Spleen (tissue), 11 donors: ENCODE results near the gene PHOSPHO2. TPM values are rescaled to one million over a fixed set of nuclear protein-coding genes. Genes with fewer than 3 reads are reported as not detected.
A peak's percentile ranks its signal among the peaks of the same experiment; 100 is the strongest.

Experiments
- DNase-seq: peaks from one replicate; pipeline ENCODE4 v3.0.0-alpha.2; 2020
- H3K27ac ChIP-seq, 8 donors: fragments of 200-600 bp; sonication (generic) in 7 of 8; 1 replicate in 4 of 8; 2 replicates in 4 of 8; pipeline versions ENCODE4 v1.5.0 to v1.8.0; 2016 to 2021; ENCODE audit warnings: inconsistent platforms in 4 of 8, mild to moderate bottlenecking in 4 of 8, moderate library complexity in 1 of 8
- H3K27me3 ChIP-seq, 7 donors: fragments of 200-600 bp; sonication (generic) in 6 of 7; replicated peaks in 1 of 7; 1 replicate in 4 of 7; 2 replicates in 3 of 7; pipeline versions ENCODE4 v1.5.0 to v1.8.0; 2016 to 2021; ENCODE audit warnings: inconsistent platforms in 3 of 7, mild to moderate bottlenecking in 1 of 7
- H3K36me3 ChIP-seq, 6 donors: fragments of 200-600 bp; sonication (generic) in 5 of 6; 1 replicate in 4 of 6; 2 replicates in 2 of 6; pipeline versions ENCODE4 v1.5.0 to v1.8.0; 2016 to 2021; ENCODE audit warnings: inconsistent platforms in 2 of 6
- H3K4me1 ChIP-seq, 6 donors: fragments of 200-600 bp; sonication (generic) in 5 of 6; 1 replicate in 3 of 6; 2 replicates in 3 of 6; pipeline versions ENCODE4 v1.5.0 to v1.8.0; 2016 to 2021; ENCODE audit warnings: inconsistent platforms in 3 of 6
- H3K4me3 ChIP-seq, 8 donors: fragments of 200-600 bp; sonication (generic) in 7 of 8; 1 replicate in 4 of 8; 2 replicates in 4 of 8; pipeline versions ENCODE4 v1.5.0 to v1.8.0; 2016 to 2021; ENCODE audit warnings: inconsistent platforms in 4 of 8, mild to moderate bottlenecking in 4 of 8, moderate library complexity in 2 of 8
- H3K9me3 ChIP-seq, 8 donors: fragments of 200-600 bp; sonication (generic) in 7 of 8; 1 replicate in 4 of 8; 2 replicates in 4 of 8; pipeline versions ENCODE4 v1.5.0 to v1.8.0; 2016 to 2021; ENCODE audit warnings: inconsistent platforms in 4 of 8
- CTCF ChIP-seq, 11 experiments: fragments of 200-600 bp in 7 of 11; fragments of 450-650 bp in 4 of 11; sonication (generic) in 4 of 11; IDR thresholded peaks in 8 of 11; conservative IDR thresholded peaks in 3 of 11; 1 replicate in 7 of 11; 2 replicates in 4 of 11; pipeline versions ENCODE4 v1.4.0 to v1.8.0; 2016 to 2021; ENCODE audit warnings: antibody characterized with exemption in 11 of 11, inconsistent platforms in 4 of 11, mild to moderate bottlenecking in 1 of 11
- POLR2A ChIP-seq, 3 donors: fragments of 450-650 bp; IDR thresholded peaks; one replicate each; pipeline ENCODE4 v1.5.1; 2017; ENCODE audit warnings: antibody characterized with exemption in 3 of 3, mild to moderate bottlenecking in 1 of 3
- POLR2AphosphoS5 ChIP-seq, 3 donors: sonication (generic); formaldehyde crosslinking; IDR thresholded peaks; one replicate each; pipeline ENCODE4 v1.5.1; 2017; ENCODE audit warnings: antibody characterized with exemption in 3 of 3
- WGBS, 5 donors: extraction: QIAGEN DNeasy Blood & Tissue Kit in 3 of 5; methylation state at CpG; one replicate each; pipeline versions ENCODE4 v1.1.5 to v1.1.7; 2013 to 2018; 5-methylcytosine and 5-hydroxymethylcytosine counted together
- intact Hi-C: fragments of 100-400 bp; cut with DNase I; formaldehyde crosslinking; loops from one replicate; pipeline ENCODE4 v1.15.0; 2023; ENCODE audit warnings: low total_unique reads
- polyA plus RNA-seq, 3 donors: library from polyadenylated mRNA; stranded (reverse); fragments of 200-250 nt; gene quantifications; one replicate each; pipeline ENCODE4 v1.2.1, GENCODE V29; 2013
- total RNA-seq, 7 donors: library from RNA; depleted of rRNA in 3 of 7; stranded (reverse); fragments of >200 nt in 3 of 7; fragmentation: NEBNext Ultra II Directional in 4 of 7; extraction: Animal tissue kit (Norgen Biotek cat#: 25700) in 4 of 7; gene quantifications; one replicate each; pipeline versions ENCODE4 v1.1.0 to v1.2.1, GENCODE V29; 2016 to 2021
- donor health status: healthy with polysubstance abuse.
- donor health status: DM: no; HTN: no; CAD: no; lungs with moderate emphysema.
- donor health status: DM: no; HTN: no; CAD: no.
- donor health status: Bipolar disorder and iron deficiency.
- donor health status: healthy.
- donor health status: DM: no; HTN: no; CAD: no.
- donor health status: DM: yes; HTN: yes; CAD: no.

PHOSPHO2 gene
- total and polyA plus RNA-seq, 10 donors, result 1.2 to 6.9 (median 4.0) TPM

- H3K36me3 ChIP-seq, result no peaks in the 10 kb centered on the region
- 93 to 100% (median 93%) methylated on average over 8 to 9 of the region's 9 CpGs for WGBS, 5 donors
- no peaks in the 10 kb centered on the region for H3K27me3 ChIP-seq
- intact Hi-C loops, result no loop called here
- peaks cover 0 to 15% (median 3%) of the 10 kb centered on the region in 6 donors for H3K4me1 ChIP-seq
- DNase-seq, result no peak
- TF ChIP-seq POLR2A (IDR thresholded peaks at IDR 0.05) (no peak), POLR2AphosphoS5 (IDR thresholded peaks at IDR 0.05) (no peak), CTCF (IDR thresholded peaks at IDR 0.05 in 8 of 11, conservative IDR thresholded peaks at IDR 0.05 in 3 of 11) (no peak)
- no peak overlapping the region for H3K27ac ChIP-seq
- H3K9me3 ChIP-seq, result peaks cover 0 to 8% (median 0%) of the 10 kb centered on the region in 8 donors
- no peak overlapping the region for H3K4me3 ChIP-seq
These were observed 18.5 kb downstream of the PHOSPHO2 start for GRCh38 chr2:169712791-169713227.

DNA sequence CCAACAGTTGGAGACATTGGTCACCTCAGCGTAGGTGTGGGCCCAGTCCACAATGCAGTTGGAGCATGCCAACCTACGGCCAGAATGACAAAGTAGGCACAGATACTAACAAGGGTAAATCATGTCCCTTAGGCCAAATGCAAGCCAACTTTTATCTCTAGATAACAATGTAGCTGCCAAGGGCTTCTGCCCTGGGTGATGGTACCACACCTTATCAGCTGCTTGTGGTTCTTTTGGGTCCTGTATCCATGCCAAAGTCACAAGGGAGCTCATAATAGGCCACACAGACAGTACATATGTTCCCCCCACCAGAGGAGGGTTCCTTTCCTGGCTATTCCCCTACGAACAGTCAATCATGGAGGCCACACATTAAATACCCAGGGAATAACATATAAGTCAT is 19.1 kb downstream of the PHOSPHO2 start:
- H3K27ac ChIP-seq, result no peak overlapping the region
- 96 to 100% (median 96%) methylated on average over 3 of the region's 3 CpGs for WGBS, 5 donors
- H3K4me1 ChIP-seq, result peaks cover 0 to 15% (median 3%) of the 10 kb centered on the region in 6 donors
- TF ChIP-seq POLR2AphosphoS5 (IDR thresholded peaks at IDR 0.05), result no peak
- no peak for TF ChIP-seq POLR2A (IDR thresholded peaks at IDR 0.05)
- no peak for TF ChIP-seq CTCF (IDR thresholded peaks at IDR 0.05 in 8 of 11, conservative IDR thresholded peaks at IDR 0.05 in 3 of 11)
- DNase-seq, result no peak
- no peak overlapping the region for H3K4me3 ChIP-seq
- intact Hi-C loops, result no loop called here
- H3K27me3 ChIP-seq, result no peaks in the 10 kb centered on the region
- no peaks in the 10 kb centered on the region for H3K36me3 ChIP-seq
- H3K9me3 ChIP-seq, result peaks cover 0 to 8% (median 0%) of the 10 kb centered on the region in 8 donors

- peaks cover 0 to 15% (median 3%) of the 10 kb centered on the region in 6 donors for H3K4me1 ChIP-seq
- TF ChIP-seq CTCF (IDR thresholded peaks at IDR 0.05 in 8 of 11, conservative IDR thresholded peaks at IDR 0.05 in 3 of 11) (no peak), POLR2AphosphoS5 (IDR thresholded peaks at IDR 0.05) (no peak), POLR2A (IDR thresholded peaks at IDR 0.05) (no peak)
- no peak for DNase-seq
- H3K27ac ChIP-seq, result no peak overlapping the region
- intact Hi-C loops, result no loop called here
- no peak overlapping the region for H3K4me3 ChIP-seq
- no peaks in the 10 kb centered on the region for H3K36me3 ChIP-seq
- no peaks in the 10 kb centered on the region for H3K27me3 ChIP-seq
- 94 to 98% (median 95%) methylated on average over 6 of the region's 6 CpGs for WGBS, 5 donors
- peaks cover 0 to 8% (median 0%) of the 10 kb centered on the region in 8 donors for H3K9me3 ChIP-seq
These were observed 20.4 kb downstream of the PHOSPHO2 start for GRCh38 chr2:169714699-169715098.

DNA sequence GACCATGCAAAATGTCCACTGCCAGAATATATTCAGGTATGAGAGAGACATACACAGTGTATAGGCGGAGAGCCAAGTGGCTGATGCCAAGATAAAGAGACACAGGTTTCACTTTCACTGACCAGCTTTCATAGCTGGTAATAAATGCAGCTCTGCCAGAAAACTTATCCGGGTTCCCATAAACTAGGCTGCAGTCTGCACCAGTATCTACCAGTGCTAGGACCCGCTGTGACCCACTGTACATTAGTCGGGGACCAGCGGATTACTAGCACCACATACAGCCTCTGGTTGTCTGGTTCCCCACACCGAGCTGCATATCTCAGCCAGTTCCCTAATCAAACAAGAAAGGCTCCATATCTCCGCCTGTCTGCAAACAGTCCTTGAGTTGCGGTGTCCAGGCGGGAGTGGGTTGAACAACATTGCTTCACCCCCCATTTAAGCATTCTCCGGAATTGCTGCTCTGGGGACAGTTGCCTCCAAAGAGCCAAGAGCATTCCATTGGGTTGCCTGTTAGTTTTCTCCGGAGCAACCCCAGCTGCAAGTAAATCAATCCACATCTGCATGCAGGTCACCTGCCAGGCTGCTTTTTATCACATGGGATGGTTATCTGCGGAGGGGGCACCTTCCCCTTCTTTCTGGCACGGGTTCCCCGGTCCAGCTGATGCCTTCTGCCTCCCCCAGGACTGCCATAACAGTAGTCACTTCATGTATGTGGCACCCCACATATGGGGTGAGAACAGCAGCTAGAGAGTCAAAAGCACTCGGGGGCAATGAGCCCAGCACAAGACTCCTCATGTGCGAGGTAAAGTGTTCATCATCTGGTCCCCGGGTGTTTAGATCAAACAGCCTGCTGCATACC is 21.3 kb downstream of the PHOSPHO2 start:
- no peak overlapping the region for H3K27ac ChIP-seq

More for the DNA sequence above, 21.3 kb downstream of the PHOSPHO2 start:
- Histone ChIP-seq H3K27me3 (no peaks in the 10 kb centered on the region), H3K36me3 (no peaks in the 10 kb centered on the region), H3K4me3 (peak overlapping the region in 1 of 8 donors; percentile 42), H3K4me1 (peaks cover 0 to 15% (median 3%) of the 10 kb centered on the region in 6 donors), H3K9me3 (peaks cover 0 to 8% (median 0%) of the 10 kb centered on the region in 8 donors)
- TF ChIP-seq POLR2A (IDR thresholded peaks at IDR 0.05), result no peak
- no peak for TF ChIP-seq POLR2AphosphoS5 (IDR thresholded peaks at IDR 0.05)
- TF ChIP-seq CTCF (IDR thresholded peaks at IDR 0.05 in 8 of 11, conservative IDR thresholded peaks at IDR 0.05 in 3 of 11), result no peak
- intact Hi-C loops, result no loop called here
- DNase-seq, result no peak
- WGBS, 5 donors, result 68 to 87% (median 78%) methylated on average over 16 to 17 of the region's 17 CpGs
